IPS DF 6.9 (cell line): Measurements from ENCODE around the gene CERS6.
A peak's percentile ranks its signal among the peaks of the same experiment; 100 is the strongest.
"Not testable (repeated sequence)": the region's sequence is repeated elsewhere in the genome, so short reads cannot be mapped to it uniquely, and the experiment has no call there.

ENCODE experiments used
- DNase-seq: peaks from one replicate; pipeline ENCODE4 v3.0.0-alpha.2; 2013; ENCODE audit warnings: low read depth, low spot score
- H3K27ac ChIP-seq: one replicate; pipeline ENCODE4 v1.5.1; 2013; ENCODE audit warnings: low read length, control low read depth
- H3K27me3 ChIP-seq: 2 replicates; pipeline ENCODE4 v1.6.1; 2013; ENCODE audit warnings: mild to moderate bottlenecking, low read length; ENCODE audit not compliant: control insufficient read depth, insufficient read depth
- H3K36me3 ChIP-seq: 2 replicates; pipeline ENCODE4 v1.6.1; 2013; ENCODE audit warnings: low read length; ENCODE audit not compliant: control insufficient read depth, insufficient read depth
- H3K4me1 ChIP-seq: 2 replicates; pipeline ENCODE4 v1.6.1; 2013; ENCODE audit warnings: low read length; ENCODE audit not compliant: control insufficient read depth, insufficient read depth
- H3K4me3 ChIP-seq: 2 replicates; pipeline ENCODE4 v1.5.1; 2013; ENCODE audit warnings: mild to moderate bottlenecking, low read length
- H3K9me3 ChIP-seq: 2 replicates; pipeline ENCODE4 v1.6.1; 2013; ENCODE audit warnings: low read length, inconsistent platforms; ENCODE audit not compliant: control insufficient read depth, insufficient read depth
- WGBS: extraction: QIAGEN DNeasy Blood & Tissue Kit; methylation state at CpG from one replicate; pipeline ENCODE4 v1.1.7; 2013; ENCODE audit warnings: mixed read lengths, missing lambda C conversion rate; ENCODE audit not compliant: insufficient read length, insufficient coverage; 5-methylcytosine and 5-hydroxymethylcytosine counted together

CERS6 gene, protein sequence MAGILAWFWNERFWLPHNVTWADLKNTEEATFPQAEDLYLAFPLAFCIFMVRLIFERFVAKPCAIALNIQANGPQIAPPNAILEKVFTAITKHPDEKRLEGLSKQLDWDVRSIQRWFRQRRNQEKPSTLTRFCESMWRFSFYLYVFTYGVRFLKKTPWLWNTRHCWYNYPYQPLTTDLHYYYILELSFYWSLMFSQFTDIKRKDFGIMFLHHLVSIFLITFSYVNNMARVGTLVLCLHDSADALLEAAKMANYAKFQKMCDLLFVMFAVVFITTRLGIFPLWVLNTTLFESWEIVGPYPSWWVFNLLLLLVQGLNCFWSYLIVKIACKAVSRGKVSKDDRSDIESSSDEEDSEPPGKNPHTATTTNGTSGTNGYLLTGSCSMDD

DNA sequence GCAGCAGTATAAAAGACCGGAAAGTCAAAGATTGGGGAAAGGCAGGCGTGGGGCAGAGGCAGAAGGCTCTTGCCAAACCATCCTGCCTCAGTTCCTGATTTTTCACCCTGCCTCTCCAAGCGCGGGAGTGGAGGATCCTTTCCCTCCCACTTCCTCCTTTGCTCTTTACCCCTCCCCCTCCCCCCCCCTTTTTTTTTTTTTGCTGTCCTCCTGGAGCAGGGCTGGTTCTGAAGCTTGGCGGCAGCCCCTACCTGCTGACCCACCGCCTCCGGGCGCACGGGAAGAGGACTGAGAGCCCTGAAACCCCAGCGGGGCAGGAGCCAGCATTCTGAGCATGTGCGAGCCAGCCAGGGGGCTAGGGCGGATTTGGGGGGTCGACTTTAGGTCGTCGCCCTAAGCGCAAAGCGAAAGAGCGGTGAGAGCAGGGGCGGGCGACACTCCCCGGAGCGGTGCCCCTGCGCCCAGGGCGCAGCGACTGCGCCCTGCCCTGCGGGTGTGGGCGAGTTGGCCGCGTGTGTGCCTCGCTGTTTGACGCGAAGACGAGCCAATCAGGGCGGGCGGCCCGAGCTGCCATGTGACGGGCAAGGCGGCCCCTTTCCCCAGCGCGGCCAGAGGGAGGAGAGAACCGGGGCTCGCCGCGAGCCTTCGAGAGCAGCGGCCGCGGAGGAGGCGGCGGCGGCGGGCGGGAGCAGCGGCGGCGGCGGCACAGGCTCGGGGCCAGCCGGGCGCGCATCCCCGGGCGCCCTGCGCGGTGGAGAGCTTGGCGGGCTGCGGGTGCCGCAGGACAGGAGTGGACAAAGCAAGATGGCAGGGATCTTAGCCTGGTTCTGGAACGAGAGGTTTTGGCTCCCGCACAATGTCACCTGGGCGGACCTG, at the start of gene CERS6:
CERS6 (plus strand) TSS at position 628 of the 876 bp plus-strand sequence; CDS start at position 805, 177 bp downstream.
- DNase-seq = peak; percentile 60
- Histone ChIP-seq H3K4me3 (peak within 1 kb of the TSS; percentile 71), H3K4me1 (0 out of 2 replicates have a peak, but pooled peaks cover 2% of the 10 kb centered on the region), H3K27ac (no peak within 1 kb of the TSS), H3K36me3 (no peaks in the 10 kb centered on the region), H3K27me3 (no peaks in the 10 kb centered on the region), H3K9me3 (no peaks in the 10 kb centered on the region)
- WGBS = no CpG with 5 or more reads among the region's 72 CpGs

GRCh38 chr2:168412301-168412700, 43.8 kb upstream of the CERS6 start:
- not testable (repeated sequence) for H3K27me3 ChIP-seq, H3K4me3 ChIP-seq, H3K9me3 ChIP-seq, H3K36me3 ChIP-seq, H3K27ac ChIP-seq, H3K4me1 ChIP-seq, DNase-seq
- no CpG with 5 or more reads among the region's 5 CpGs for WGBS

- H3K4me1 ChIP-seq, H3K9me3 ChIP-seq, DNase-seq, H3K27ac ChIP-seq, H3K4me3 ChIP-seq, H3K36me3 ChIP-seq, H3K27me3 ChIP-seq: not testable (repeated sequence)
- no CpG with 5 or more reads among the region's 3 CpGs for WGBS
Observed at GRCh38 chr2:168413101-168413500, 43.0 kb upstream of the CERS6 start.

- H3K4me1 ChIP-seq = 0 out of 2 replicates have a peak, but pooled peaks cover 1% of the 10 kb centered on the region
- no peaks in the 10 kb centered on the region for H3K27me3 ChIP-seq
- no peaks in the 10 kb centered on the region for H3K36me3 ChIP-seq
- peaks cover 3% of the 10 kb centered on the region for H3K9me3 ChIP-seq
- H3K27ac ChIP-seq = no peak overlapping the region
- DNase-seq = no peak
- no peak overlapping the region for H3K4me3 ChIP-seq
Observed at GRCh38 chr2:168416555-168416954, 39.5 kb upstream of the CERS6 start.

GRCh38 chr2:168422584-168422983, 33.5 kb upstream of the CERS6 start:
- no peaks in the 10 kb centered on the region for H3K27me3 ChIP-seq
- no peaks in the 10 kb centered on the region for H3K9me3 ChIP-seq
- no peak overlapping the region for H3K27ac ChIP-seq
- H3K4me1 ChIP-seq = peaks cover 4% of the 10 kb centered on the region; the same call in 1 of the 2 replicates
- H3K36me3 ChIP-seq = no peaks in the 10 kb centered on the region
- DNase-seq = no peak
- no peak overlapping the region for H3K4me3 ChIP-seq

- no peaks in the 10 kb centered on the region for H3K27me3 ChIP-seq
- no peak overlapping the region for H3K4me3 ChIP-seq
- no peak for DNase-seq
- H3K36me3 ChIP-seq = no peaks in the 10 kb centered on the region
- peaks cover 4% of the 10 kb centered on the region; the same call in 1 of the 2 replicates for H3K4me1 ChIP-seq
- H3K27ac ChIP-seq = no peak overlapping the region
- no peaks in the 10 kb centered on the region for H3K9me3 ChIP-seq
- WGBS = no CpG with 5 or more reads among the region's 2 CpGs
Observed at GRCh38 chr2:168424112-168424951, 31.7 kb upstream of the CERS6 start.

- DNase-seq = no peak
- H3K4me1 ChIP-seq = peaks cover 3% of the 10 kb centered on the region
- H3K27me3 ChIP-seq = no peaks in the 10 kb centered on the region
- no peaks in the 10 kb centered on the region for H3K9me3 ChIP-seq
- no peaks in the 10 kb centered on the region for H3K36me3 ChIP-seq
- WGBS = no CpG with 5 or more reads among the region's 3 CpGs
- no peak overlapping the region for H3K4me3 ChIP-seq
- H3K27ac ChIP-seq = no peak overlapping the region
Observed at GRCh38 chr2:168424971-168425370, 31.1 kb upstream of the CERS6 start.

GRCh38 chr2:168426861-168427260, 29.2 kb upstream of the CERS6 start:
- Histone ChIP-seq H3K4me3 (no peak overlapping the region), H3K36me3 (no peaks in the 10 kb centered on the region), H3K9me3 (no peaks in the 10 kb centered on the region), H3K4me1 (peaks cover 3% of the 10 kb centered on the region), H3K27ac (no peak overlapping the region), H3K27me3 (no peaks in the 10 kb centered on the region)
- no CpG with 5 or more reads among the region's 2 CpGs for WGBS
- no peak for DNase-seq

DNA sequence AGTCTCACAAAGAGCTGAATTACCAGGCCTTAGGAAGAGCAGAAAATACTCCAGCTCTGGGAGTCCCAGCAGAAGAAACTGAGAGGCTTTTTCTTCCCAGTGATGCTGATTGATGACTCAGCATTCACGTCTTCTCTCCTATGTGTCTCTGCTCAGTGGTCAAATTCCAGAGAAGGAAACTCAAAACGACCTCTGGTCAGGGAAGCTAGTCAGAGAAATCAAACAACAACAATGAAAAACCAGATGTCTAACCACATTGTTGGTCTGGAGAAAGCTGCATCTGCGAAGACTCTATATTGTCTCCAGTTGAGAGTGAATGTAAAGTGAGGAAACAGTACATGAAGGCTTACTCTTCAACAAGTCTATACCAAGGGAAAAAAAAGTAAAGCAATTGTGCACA, 28.6 kb upstream of the CERS6 start:
- Histone ChIP-seq H3K4me3 (no peak overlapping the region), H3K36me3 (no peaks in the 10 kb centered on the region), H3K27me3 (no peaks in the 10 kb centered on the region), H3K27ac (no peak overlapping the region), H3K9me3 (no peaks in the 10 kb centered on the region), H3K4me1 (peaks cover 3% of the 10 kb centered on the region)
- WGBS = no CpG with 5 or more reads among the region's 3 CpGs
- no peak for DNase-seq

DNA sequence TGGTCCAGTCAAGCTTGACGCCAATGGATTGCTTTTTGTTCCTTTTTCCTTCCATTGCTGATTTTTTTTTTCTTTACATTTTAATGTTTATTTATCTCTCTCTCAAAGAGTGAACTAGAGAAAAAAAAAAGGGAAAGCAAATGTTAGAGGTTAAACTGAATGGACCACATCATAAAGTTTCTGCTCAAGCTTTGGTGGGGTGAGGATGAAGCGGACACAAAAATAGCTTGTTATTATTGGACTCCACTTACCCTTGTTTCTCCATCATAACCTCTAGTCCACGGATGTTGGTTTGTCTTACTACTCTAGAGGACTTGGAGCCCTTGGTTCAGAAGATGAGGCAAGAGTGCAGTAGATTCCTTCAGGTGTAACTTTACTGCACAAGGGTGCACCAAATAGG, 27.6 kb upstream of the CERS6 start:
- Histone ChIP-seq H3K27me3 (no peaks in the 10 kb centered on the region), H3K9me3 (no peaks in the 10 kb centered on the region), H3K27ac (no peak overlapping the region), H3K4me1 (peaks cover 3% of the 10 kb centered on the region), H3K4me3 (no peak overlapping the region), H3K36me3 (no peaks in the 10 kb centered on the region)
- DNase-seq = no peak
- no CpG with 5 or more reads among the region's 3 CpGs for WGBS
